ENCODE data around the gene LMO4. TPM values are rescaled to one million over a fixed set of nuclear protein-coding genes. Genes with fewer than 3 reads are reported as not detected.

LMO4 gene
- total RNA-seq, 1 donor from 2014 or later: 35.1 TPM

- H3K27ac ChIP-seq (replicated peaks): peak overlapping the region; percentile 84
- H3K4me1 ChIP-seq: peaks cover 78% of the 10 kb centered on the region
- DNase-seq: no peak
- H3K9me3 ChIP-seq (replicated peaks): no peaks in the 10 kb centered on the region
- no peaks in the 10 kb centered on the region for H3K27me3 ChIP-seq (ENCODE audit: low read depth)
- H3K36me3 ChIP-seq: peaks cover 7% of the 10 kb centered on the region
- H3K4me3 ChIP-seq: peak overlapping the region; percentile 92
- intact Hi-C loops (cut with micrococcal nuclease): no loop called here
- TF ChIP-seq, protein P1, sequence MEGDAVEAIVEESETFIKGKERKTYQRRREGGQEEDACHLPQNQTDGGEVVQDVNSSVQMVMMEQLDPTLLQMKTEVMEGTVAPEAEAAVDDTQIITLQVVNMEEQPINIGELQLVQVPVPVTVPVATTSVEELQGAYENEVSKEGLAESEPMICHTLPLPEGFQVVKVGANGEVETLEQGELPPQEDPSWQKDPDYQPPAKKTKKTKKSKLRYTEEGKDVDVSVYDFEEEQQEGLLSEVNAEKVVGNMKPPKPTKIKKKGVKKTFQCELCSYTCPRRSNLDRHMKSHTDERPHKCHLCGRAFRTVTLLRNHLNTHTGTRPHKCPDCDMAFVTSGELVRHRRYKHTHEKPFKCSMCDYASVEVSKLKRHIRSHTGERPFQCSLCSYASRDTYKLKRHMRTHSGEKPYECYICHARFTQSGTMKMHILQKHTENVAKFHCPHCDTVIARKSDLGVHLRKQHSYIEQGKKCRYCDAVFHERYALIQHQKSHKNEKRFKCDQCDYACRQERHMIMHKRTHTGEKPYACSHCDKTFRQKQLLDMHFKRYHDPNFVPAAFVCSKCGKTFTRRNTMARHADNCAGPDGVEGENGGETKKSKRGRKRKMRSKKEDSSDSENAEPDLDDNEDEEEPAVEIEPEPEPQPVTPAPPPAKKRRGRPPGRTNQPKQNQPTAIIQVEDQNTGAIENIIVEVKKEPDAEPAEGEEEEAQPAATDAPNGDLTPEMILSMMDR (IDR thresholded peaks at IDR 0.05; ENCODE audit: borderline replicate concordance): no peak
Measured at GRCh38 chr1:87334351-87335174, 5.9 kb downstream of the LMO4 start.

- H3K4me3 ChIP-seq: peak overlapping the region; percentile 92
- no peaks in the 10 kb centered on the region for H3K27me3 ChIP-seq (ENCODE audit: low read depth)
- TF ChIP-seq, protein P1 (IDR thresholded peaks at IDR 0.05; ENCODE audit: borderline replicate concordance): peak; percentile 65
- H3K4me1 ChIP-seq: peaks cover 72% of the 10 kb centered on the region
- no peaks in the 10 kb centered on the region for H3K9me3 ChIP-seq (replicated peaks)
- intact Hi-C loops (cut with micrococcal nuclease): no loop called here
- peak overlapping the region; percentile 84 for H3K27ac ChIP-seq (replicated peaks)
- DNase-seq: peak; percentile 76
- H3K36me3 ChIP-seq: peaks cover 14% of the 10 kb centered on the region
Measured at GRCh38 chr1:87335175-87335884, 6.7 kb downstream of the LMO4 start.

DNA sequence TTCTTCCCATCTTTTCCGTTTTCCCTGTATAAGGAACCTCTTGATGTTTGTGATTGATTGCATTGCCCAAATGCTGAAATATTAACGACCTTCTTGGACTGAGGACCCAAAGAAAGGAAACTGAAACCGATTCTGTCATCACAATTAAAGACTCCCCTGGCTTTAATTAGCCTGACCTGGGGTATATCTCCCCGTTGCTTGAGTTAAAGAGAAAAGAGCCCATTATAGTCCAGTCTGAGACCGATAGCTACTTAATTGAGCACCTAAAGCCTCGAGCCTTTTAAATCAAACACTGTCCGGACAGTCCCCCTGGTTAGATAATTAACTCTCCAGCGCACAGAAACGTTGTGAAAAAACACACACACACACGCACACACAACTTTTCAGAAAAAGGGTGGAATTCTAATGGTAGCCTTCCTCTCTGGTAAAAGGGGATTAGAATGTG is 8.0 kb downstream of the LMO4 start:
- DNase-seq: no peak
- Histone ChIP-seq H3K27ac (replicated peaks) (peak overlapping the region; percentile 84), H3K4me1 (peaks cover 62% of the 10 kb centered on the region), H3K27me3 (ENCODE audit: low read depth) (no peaks in the 10 kb centered on the region), H3K4me3 (peak overlapping the region; percentile 92), H3K9me3 (replicated peaks) (no peaks in the 10 kb centered on the region), H3K36me3 (peaks cover 28% of the 10 kb centered on the region)
- intact Hi-C loops (cut with micrococcal nuclease): no loop called here
- TF ChIP-seq, protein P1 (IDR thresholded peaks at IDR 0.05; ENCODE audit: borderline replicate concordance): no peak

- Histone ChIP-seq H3K4me3 (no peak overlapping the region), H3K27ac (replicated peaks) (no peak overlapping the region), H3K36me3 (peaks cover 37% of the 10 kb centered on the region), H3K4me1 (peaks cover 52% of the 10 kb centered on the region), H3K27me3 (ENCODE audit: low read depth) (no peaks in the 10 kb centered on the region), H3K9me3 (replicated peaks) (no peaks in the 10 kb centered on the region)
- no peak for DNase-seq
- TF ChIP-seq, protein P1 (IDR thresholded peaks at IDR 0.05; ENCODE audit: borderline replicate concordance): no peak
- intact Hi-C loops (cut with micrococcal nuclease): no loop called here
Measured at GRCh38 chr1:87337606-87338005, 8.9 kb downstream of the LMO4 start.

DNA sequence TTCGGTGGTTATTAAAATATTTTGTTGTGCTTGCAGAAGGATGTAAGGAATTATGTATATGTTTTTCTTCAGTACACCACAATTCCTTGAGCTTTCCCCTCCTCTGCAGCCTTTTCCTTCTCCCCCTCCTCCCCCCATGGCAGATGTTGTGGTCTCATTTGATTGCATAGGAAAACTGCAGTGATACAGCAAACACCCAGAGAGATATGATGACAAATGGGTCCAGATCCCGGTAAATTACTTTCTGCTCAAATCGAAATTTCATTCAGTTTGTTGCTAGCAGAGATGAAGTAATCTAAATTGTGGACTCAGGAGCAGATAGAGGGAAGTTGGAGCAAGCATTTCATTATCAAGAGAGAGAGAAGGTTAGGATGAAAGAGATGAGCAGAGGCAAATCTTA is 9.9 kb downstream of the LMO4 start:
- intact Hi-C loops (cut with micrococcal nuclease): no loop called here
- Histone ChIP-seq H3K36me3 (peaks cover 44% of the 10 kb centered on the region), H3K4me1 (peaks cover 42% of the 10 kb centered on the region), H3K27me3 (ENCODE audit: low read depth) (no peaks in the 10 kb centered on the region), H3K9me3 (replicated peaks) (no peaks in the 10 kb centered on the region), H3K4me3 (no peak overlapping the region), H3K27ac (replicated peaks) (no peak overlapping the region)
- TF ChIP-seq, protein P1 (IDR thresholded peaks at IDR 0.05; ENCODE audit: borderline replicate concordance): no peak
- DNase-seq: no peak

All from left ventricle myocardium inferior (tissue), 1 donor.